Stomach (tissue), 19 donors: ENCODE measurements around the gene NHS. TPM values are rescaled to one million over a fixed set of nuclear protein-coding genes. Genes with fewer than 3 reads are reported as not detected.

Experiments
- DNase-seq, 2 donors: peaks; one replicate each; pipeline versions ENCODE4 v3.0.0 to v3.0.0-alpha.2; 2013 to 2019
- H3K27ac ChIP-seq, 5 donors: fragments of 200-600 bp in 4 of 5; sonication (generic) in 4 of 5; one replicate each; pipeline ENCODE4 v1.5.1; 2013 to 2019; ENCODE audit warnings: mild to moderate bottlenecking in 1 of 5, moderate library complexity in 1 of 5
- H3K27me3 ChIP-seq, 3 donors: fragments of 200-600 bp; sonication (generic); one replicate each; pipeline ENCODE4 v1.5.1; 2017 to 2019; ENCODE audit warnings: mixed run types in 1 of 3
- H3K36me3 ChIP-seq, 4 donors: fragments of 200-600 bp; sonication (generic); 1 replicate in 3 of 4; 2 replicates in 1 of 4; pipeline ENCODE4 v1.5.1; 2016 to 2019
- H3K4me1 ChIP-seq, 4 donors: fragments of 200-600 bp; sonication (generic); one replicate each; pipeline ENCODE4 v1.5.1; 2016 to 2019
- H3K4me3 ChIP-seq, 4 donors: fragments of 200-600 bp; sonication (generic) in 3 of 4; one replicate each; pipeline ENCODE4 v1.5.1; 2016 to 2019; ENCODE audit warnings: mild to moderate bottlenecking in 1 of 4
- H3K9me3 ChIP-seq, 4 donors: fragments of 200-600 bp; sonication (generic); one replicate each; pipeline ENCODE4 v1.5.1; 2016 to 2019
- EP300 ChIP-seq: sonication (generic); formaldehyde crosslinking; IDR thresholded peaks from one replicate; pipeline ENCODE4 v1.6.1; 2017; ENCODE audit warnings: antibody characterized with exemption
- POLR2A ChIP-seq, 4 donors: fragments of 450-650 bp; IDR thresholded peaks; one replicate each; pipeline ENCODE4 v1.6.1; 2016; ENCODE audit warnings: antibody characterized with exemption in 4 of 4, control low read depth in 2 of 4, mild to moderate bottlenecking in 1 of 4, moderate library complexity in 1 of 4
- POLR2AphosphoS5 ChIP-seq, 3 donors: sonication (generic); formaldehyde crosslinking; IDR thresholded peaks; one replicate each; pipeline ENCODE4 v1.6.1; 2016; ENCODE audit warnings: antibody characterized with exemption in 3 of 3
- WGBS, 5 donors: extraction: QIAGEN DNeasy Blood & Tissue Kit in 3 of 5; methylation state at CpG; one replicate each; pipeline versions ENCODE4 v1.1.5 to v1.1.7; 2013 to 2018; 5-methylcytosine and 5-hydroxymethylcytosine counted together
- intact Hi-C: fragments of 100-400 bp; cut with DNase I; formaldehyde crosslinking; loops from one replicate; pipeline ENCODE4 v1.15.1; 2023; ENCODE audit warnings: low total_unique reads
- long read RNA-seq, 10 donors: transcript quantifications; one replicate each; lab custom pipeline, GENCODE V29; 2026
- polyA plus RNA-seq, 3 donors: library from polyadenylated mRNA; stranded (reverse); fragments of 200-250 nt; gene quantifications; one replicate each; pipeline ENCODE4 v1.2.3, GENCODE V29; 2013
- total RNA-seq, 5 donors: library from RNA; depleted of rRNA; stranded (reverse); fragments of >200 nt; gene quantifications; one replicate each; pipeline versions ENCODE4 v1.1.0 to v1.2.3, GENCODE V29; 2014 to 2016
- TF ChIP-seq, protein P1 (sequence below), 7 experiments: fragments of 450-650 bp in 4 of 7; fragments of 200-600 bp in 3 of 7; sonication (generic) in 3 of 7; IDR thresholded peaks; one replicate each; pipeline ENCODE4 v1.5.1; 2016 to 2019; ENCODE audit warnings: antibody characterized with exemption in 7 of 7, control low read depth in 2 of 7, mild to moderate bottlenecking in 1 of 7
- donor health status: healthy with polysubstance abuse.
- donor health status: Bipolar disorder and iron deficiency.
- donor health status: healthy.

The NHS gene
- 1 to 10 TPM; 2.9 to 7.5 (median 6.2) TPM for total RNA-seq
- polyA plus RNA-seq, result 1 to 10 TPM in 2 of 3 donors, under 1 TPM in 1; 1.00 to 1.2 (median 1.1) TPM
- long read RNA-seq, donor 1, result 0 reads
- long read RNA-seq, donor 2, result 0 reads
- long read RNA-seq, donor 3, result 0 reads
- long read RNA-seq, donor 4, result 0 reads
- long read RNA-seq, donor 5, result 0 reads
- long read RNA-seq, donor 6, result 0 reads
- long read RNA-seq, donor 7, result 0 reads
- long read RNA-seq, donor 8, result 0 reads
- long read RNA-seq, donor 9, result 0 reads
- long read RNA-seq, donor 10, result 0 reads

DNA sequence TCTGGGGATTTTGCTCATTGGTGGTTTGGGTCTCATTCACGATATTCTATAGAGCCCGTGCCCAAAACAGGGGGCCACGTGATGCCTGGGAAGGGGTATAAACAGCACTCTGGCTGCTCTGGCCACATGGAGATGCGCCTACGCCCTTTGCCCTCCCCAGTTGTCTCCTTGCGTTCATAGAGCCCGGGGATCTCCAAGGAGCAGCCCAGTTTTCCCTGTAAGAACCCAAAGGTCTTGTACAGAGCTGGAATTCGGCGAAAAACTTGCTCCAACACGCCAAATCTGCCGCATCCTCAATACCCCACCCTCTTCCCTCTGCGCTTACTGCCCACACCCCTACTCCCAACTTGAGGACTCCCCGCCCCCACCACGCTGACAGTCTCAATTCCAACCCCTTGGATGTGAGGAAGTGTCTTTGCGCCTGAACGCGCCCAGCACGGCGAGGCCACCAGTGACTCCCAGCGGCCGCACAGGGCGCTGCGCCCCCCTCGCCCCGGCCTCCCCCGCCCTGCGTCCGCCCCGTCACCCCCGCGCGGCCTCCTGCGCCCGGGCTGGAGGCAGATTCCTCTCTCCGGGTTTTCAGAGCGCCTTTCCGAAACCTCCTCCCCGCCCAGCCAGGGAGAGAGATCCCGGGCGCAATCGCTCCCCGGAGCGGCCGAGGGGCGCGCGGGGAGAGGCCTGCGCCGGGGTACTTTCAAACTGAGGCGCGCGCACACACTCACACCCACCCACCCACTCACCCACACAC is at the start of gene NHS:
Gene NHS, plus strand, starts transcription at position 582 of the 748 bp plus-strand sequence. CDS start 558 bp downstream, outside the sequence.
- peak; percentile 65 to 92 for DNase-seq

DNA sequence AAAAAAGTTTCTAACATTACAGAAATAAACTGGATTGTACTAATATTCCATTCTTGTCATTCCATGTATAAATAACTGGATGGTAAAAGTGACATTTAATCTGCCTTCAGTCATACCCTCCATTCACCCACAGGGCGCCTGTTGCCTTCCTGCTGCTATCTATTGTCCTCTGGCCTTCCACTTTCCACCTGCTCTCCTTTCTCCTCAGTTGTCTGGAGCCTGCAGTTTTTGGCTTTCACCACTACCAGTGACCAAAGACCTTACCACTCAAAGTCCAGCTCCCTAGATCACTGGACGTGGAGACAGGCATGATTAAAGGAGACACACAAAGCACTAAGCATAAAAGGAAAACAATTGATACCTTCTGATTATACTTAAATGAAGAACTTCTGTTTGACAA is 46.2 kb upstream of the NHS start:
- DNase-seq, result no peak
- H3K36me3 ChIP-seq, result no peaks in the 10 kb centered on the region
- no peaks in the 10 kb centered on the region for H3K27me3 ChIP-seq
- TF ChIP-seq EP300, result no peak
- no peak for TF ChIP-seq POLR2A (IDR thresholded peaks at IDR 0.05)
- no peak for TF ChIP-seq POLR2AphosphoS5 (IDR thresholded peaks at IDR 0.05)
- TF ChIP-seq, protein P1, sequence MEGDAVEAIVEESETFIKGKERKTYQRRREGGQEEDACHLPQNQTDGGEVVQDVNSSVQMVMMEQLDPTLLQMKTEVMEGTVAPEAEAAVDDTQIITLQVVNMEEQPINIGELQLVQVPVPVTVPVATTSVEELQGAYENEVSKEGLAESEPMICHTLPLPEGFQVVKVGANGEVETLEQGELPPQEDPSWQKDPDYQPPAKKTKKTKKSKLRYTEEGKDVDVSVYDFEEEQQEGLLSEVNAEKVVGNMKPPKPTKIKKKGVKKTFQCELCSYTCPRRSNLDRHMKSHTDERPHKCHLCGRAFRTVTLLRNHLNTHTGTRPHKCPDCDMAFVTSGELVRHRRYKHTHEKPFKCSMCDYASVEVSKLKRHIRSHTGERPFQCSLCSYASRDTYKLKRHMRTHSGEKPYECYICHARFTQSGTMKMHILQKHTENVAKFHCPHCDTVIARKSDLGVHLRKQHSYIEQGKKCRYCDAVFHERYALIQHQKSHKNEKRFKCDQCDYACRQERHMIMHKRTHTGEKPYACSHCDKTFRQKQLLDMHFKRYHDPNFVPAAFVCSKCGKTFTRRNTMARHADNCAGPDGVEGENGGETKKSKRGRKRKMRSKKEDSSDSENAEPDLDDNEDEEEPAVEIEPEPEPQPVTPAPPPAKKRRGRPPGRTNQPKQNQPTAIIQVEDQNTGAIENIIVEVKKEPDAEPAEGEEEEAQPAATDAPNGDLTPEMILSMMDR (IDR thresholded peaks at IDR 0.05), result no peak
- H3K27ac ChIP-seq, result no peak overlapping the region
- WGBS, 5 donors, result 60 to 85% (median 81%) methylated on average over 2 of the region's 2 CpGs
- H3K4me3 ChIP-seq, result no peak overlapping the region
- H3K4me1 ChIP-seq, result no peaks in the 10 kb centered on the region
- no peaks in the 10 kb centered on the region for H3K9me3 ChIP-seq
- intact Hi-C loops, result no loop called here

More for the DNA sequence above, at the start of gene NHS:
- WGBS, 5 donors, result 2 to 34% (median 5%) methylated on average over 14 to 51 of the region's 52 CpGs
- TF ChIP-seq, protein P1 (IDR thresholded peaks at IDR 0.05), result peak in 3 of 7 experiments; percentile 47 to 60 (median 56)
- TF ChIP-seq POLR2AphosphoS5 (IDR thresholded peaks at IDR 0.05), result no peak
- H3K27me3 ChIP-seq, result peaks cover 5 to 22% (median 6%) of the 10 kb centered on the region in 3 donors
- no peaks in the 10 kb centered on the region for H3K4me1 ChIP-seq
- intact Hi-C loops, result no loop called here
- H3K4me3 ChIP-seq, result peak within 1 kb of the TSS; percentile 52 to 70 (median 60)
- H3K36me3 ChIP-seq, result no peaks in the 10 kb centered on the region
- H3K9me3 ChIP-seq, result peaks cover 0 to 9% (median 0%) of the 10 kb centered on the region in 4 donors
- peak within 1 kb of the TSS; percentile 55 to 79 (median 66) for H3K27ac ChIP-seq

DNA sequence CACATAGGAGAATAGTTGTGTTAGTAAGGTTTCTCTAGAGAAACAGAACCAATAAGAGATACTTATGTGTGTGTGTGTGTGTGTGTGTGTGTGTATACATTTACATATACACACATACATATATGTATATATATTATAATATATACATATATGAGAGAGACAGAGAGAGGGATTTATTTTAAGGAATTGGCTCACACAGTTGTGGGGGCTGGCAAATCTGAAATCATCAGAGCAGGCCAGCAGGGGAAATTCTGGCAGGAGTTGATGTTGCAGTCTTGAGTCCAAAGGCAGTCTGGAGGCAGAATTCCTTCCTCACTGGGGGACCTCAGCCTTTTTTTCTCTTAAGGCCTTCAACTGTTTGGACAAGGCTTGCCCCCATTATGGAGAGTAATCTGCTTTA is 38.6 kb upstream of the NHS start:
- Histone ChIP-seq H3K36me3 (no peaks in the 10 kb centered on the region), H3K4me1 (no peaks in the 10 kb centered on the region), H3K27ac (no peak overlapping the region), H3K4me3 (no peak overlapping the region), H3K27me3 (no peaks in the 10 kb centered on the region), H3K9me3 (no peaks in the 10 kb centered on the region)
- TF ChIP-seq POLR2A (IDR thresholded peaks at IDR 0.05) (no peak), POLR2AphosphoS5 (IDR thresholded peaks at IDR 0.05) (no peak), EP300 (no peak)
- TF ChIP-seq, protein P1 (IDR thresholded peaks at IDR 0.05), result no peak
- intact Hi-C loops, result no loop called here
- peak in 1 of 2 donors; percentile 12 for DNase-seq

DNA sequence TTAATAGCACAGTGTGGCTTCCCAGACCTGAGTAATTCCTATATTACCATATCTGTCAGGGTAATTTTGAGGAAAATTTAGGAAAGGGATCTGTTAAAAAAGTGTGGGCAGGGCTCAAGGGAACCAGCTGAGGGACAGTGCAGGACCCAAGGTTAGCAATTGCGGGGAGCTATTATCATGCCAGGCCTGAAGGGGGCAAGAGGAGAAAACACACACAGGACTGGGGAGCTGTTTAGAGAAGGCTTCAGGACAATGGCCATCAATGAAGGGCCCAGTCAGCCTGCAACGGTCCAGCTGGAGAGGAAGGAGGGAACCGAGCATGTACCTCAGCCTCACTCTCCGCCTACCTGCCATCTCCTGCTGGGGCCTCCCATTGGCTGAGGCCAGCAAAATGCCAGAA is 19.0 kb upstream of the NHS start:
- Histone ChIP-seq H3K27ac (no peak overlapping the region), H3K4me1 (no peaks in the 10 kb centered on the region), H3K9me3 (no peaks in the 10 kb centered on the region), H3K4me3 (no peak overlapping the region), H3K36me3 (no peaks in the 10 kb centered on the region), H3K27me3 (no peaks in the 10 kb centered on the region)
- WGBS, 5 donors, result 67 to 89% (median 83%) methylated on average over 1 to 4 of the region's 4 CpGs
- intact Hi-C loops, result no loop called here
- TF ChIP-seq POLR2AphosphoS5 (IDR thresholded peaks at IDR 0.05), result no peak
- TF ChIP-seq EP300, result no peak
- TF ChIP-seq, protein P1 (IDR thresholded peaks at IDR 0.05), result no peak
- TF ChIP-seq POLR2A (IDR thresholded peaks at IDR 0.05), result no peak
- no peak for DNase-seq
